Ovary (tissue), 9 donors: Measurements from ENCODE around the gene CMIP. TPM values are rescaled to one million over a fixed set of nuclear protein-coding genes. Genes with fewer than 3 reads are reported as not detected.
"Not testable (repeated sequence)": the region's sequence is repeated elsewhere in the genome, so short reads cannot be mapped to it uniquely, and the experiment has no call there.

Experiments
- DNase-seq, 5 donors: peaks; one replicate each; pipeline ENCODE4 v3.0.0-alpha.2; 2019 to 2020
- H3K27ac ChIP-seq, 2 donors: fragments of 200-600 bp; one replicate each; pipeline versions ENCODE4 v1.5.1 to v1.8.0; 2019 to 2022
- H3K27me3 ChIP-seq: fragments of 200-600 bp; one replicate; pipeline ENCODE4 v1.8.0; 2022
- H3K36me3 ChIP-seq: fragments of 200-600 bp; sonication (generic); one replicate; pipeline ENCODE4 v1.5.1; 2019
- H3K4me1 ChIP-seq: one replicate; pipeline ENCODE4 v1.8.1; 2013; ENCODE audit warnings: mild to moderate bottlenecking, moderate library complexity; ENCODE audit not compliant: insufficient read depth
- H3K4me3 ChIP-seq: fragments of 200-600 bp; sonication (generic); one replicate; pipeline ENCODE4 v1.5.1; 2017
- H3K9me3 ChIP-seq, 2 donors: fragments of 200-600 bp in 1 of 2; sonication (generic) in 1 of 2; one replicate each; pipeline versions ENCODE4 v1.5.1 to v1.8.1; 2013 to 2019; ENCODE audit warnings: mild to moderate bottlenecking in 1 of 2, moderate library complexity in 1 of 2
- EP300 ChIP-seq: sonication (generic); formaldehyde crosslinking; IDR thresholded peaks from one replicate; pipeline ENCODE4 v1.6.1; 2017; ENCODE audit warnings: antibody characterized with exemption
- POLR2A ChIP-seq: fragments of 450-650 bp; IDR thresholded peaks from one replicate; pipeline ENCODE4 v1.6.1; 2017; ENCODE audit warnings: antibody characterized with exemption, mild to moderate bottlenecking, moderate library complexity
- WGBS, 3 donors: extraction: QIAGEN DNeasy Blood & Tissue Kit in 1 of 3; methylation state at CpG; one replicate each; pipeline versions ENCODE4 v1.1.5 to v1.1.7; 2013 to 2017; 5-methylcytosine and 5-hydroxymethylcytosine counted together
- intact Hi-C, 4 donors: fragments of 100-400 bp; cut with DNase I; formaldehyde crosslinking; loops; one replicate each; pipeline versions ENCODE4 v1.11.0 to v1.15.1; 2022 to 2023
- polyA plus RNA-seq, 2 donors: library from polyadenylated mRNA; stranded (reverse); fragments of 200-250 nt in 1 of 2; fragments of 350-450 nt in 1 of 2; fragmentation: Illumina TruSeq in 1 of 2; extraction: RNeasy Lipid Tissue Mini Kit (QIAGEN cat#74804) in 1 of 2; gene quantifications; one replicate each; pipeline ENCODE4 v1.2.3, GENCODE V29; 2013 to 2014
- total RNA-seq, 7 donors: library from RNA; depleted of rRNA in 2 of 7; stranded (reverse); fragments of >200 nt in 2 of 7; fragmentation: NEBNext Ultra II Directional in 3 of 7; extraction: Animal tissue kit (Norgen Biotek cat#: 25700) in 3 of 7; gene quantifications; one replicate each; pipeline versions ENCODE4 v1.1.0 to v1.2.4, GENCODE V29; 2016 to 2023
- TF ChIP-seq, protein P1 (sequence below), 3 donors: fragments of 450-650 bp in 2 of 3; fragments of 200-600 bp in 1 of 3; IDR thresholded peaks; one replicate each; pipeline versions ENCODE4 v1.5.1 to v1.8.0; 2016 to 2022; ENCODE audit warnings: antibody characterized with exemption in 3 of 3, mild to moderate bottlenecking in 1 of 3
- donor health status: DM: no; HTN: no; CAD: no; lungs with moderate emphysema.
- donor health status: DM: no; HTN: no; CAD: no.
- donor health status: Bipolar disorder and iron deficiency.
- donor health status: DM: yes; HTN: yes; CAD: no.
- donor health status: DM: no; HTN: no; CAD: no.
- donor health status: DM: yes; HTN: yes; CAD: no.

Gene CMIP
- total and polyA plus RNA-seq, 9 donors, result 19.4 to 68.2 (median 38.7) TPM

GRCh38 chr16:81419806-81420205 is 24.8 kb upstream of the CMIP start:
- Histone ChIP-seq H3K36me3 (no peaks in the 10 kb centered on the region), H3K9me3 (no peaks in the 10 kb centered on the region), H3K4me1 (no peaks in the 10 kb centered on the region), H3K27ac (no peak overlapping the region), H3K4me3 (no peak overlapping the region), H3K27me3 (no peaks in the 10 kb centered on the region)
- TF ChIP-seq POLR2A (no peak), EP300 (no peak)
- TF ChIP-seq, protein P1, sequence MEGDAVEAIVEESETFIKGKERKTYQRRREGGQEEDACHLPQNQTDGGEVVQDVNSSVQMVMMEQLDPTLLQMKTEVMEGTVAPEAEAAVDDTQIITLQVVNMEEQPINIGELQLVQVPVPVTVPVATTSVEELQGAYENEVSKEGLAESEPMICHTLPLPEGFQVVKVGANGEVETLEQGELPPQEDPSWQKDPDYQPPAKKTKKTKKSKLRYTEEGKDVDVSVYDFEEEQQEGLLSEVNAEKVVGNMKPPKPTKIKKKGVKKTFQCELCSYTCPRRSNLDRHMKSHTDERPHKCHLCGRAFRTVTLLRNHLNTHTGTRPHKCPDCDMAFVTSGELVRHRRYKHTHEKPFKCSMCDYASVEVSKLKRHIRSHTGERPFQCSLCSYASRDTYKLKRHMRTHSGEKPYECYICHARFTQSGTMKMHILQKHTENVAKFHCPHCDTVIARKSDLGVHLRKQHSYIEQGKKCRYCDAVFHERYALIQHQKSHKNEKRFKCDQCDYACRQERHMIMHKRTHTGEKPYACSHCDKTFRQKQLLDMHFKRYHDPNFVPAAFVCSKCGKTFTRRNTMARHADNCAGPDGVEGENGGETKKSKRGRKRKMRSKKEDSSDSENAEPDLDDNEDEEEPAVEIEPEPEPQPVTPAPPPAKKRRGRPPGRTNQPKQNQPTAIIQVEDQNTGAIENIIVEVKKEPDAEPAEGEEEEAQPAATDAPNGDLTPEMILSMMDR (IDR thresholded peaks at IDR 0.05), result no peak
- WGBS, 3 donors, result 93 to 98% (median 96%) methylated on average over 9 of the region's 9 CpGs
- no peak for DNase-seq
- intact Hi-C loops, result no loop called here

- no peak for TF ChIP-seq EP300
- TF ChIP-seq POLR2A, result no peak
- TF ChIP-seq, protein P1 (IDR thresholded peaks at IDR 0.05), result no peak
- Histone ChIP-seq H3K9me3 (no peaks in the 10 kb centered on the region), H3K4me3 (no peak overlapping the region), H3K36me3 (no peaks in the 10 kb centered on the region), H3K27me3 (no peaks in the 10 kb centered on the region), H3K4me1 (no peaks in the 10 kb centered on the region), H3K27ac (no peak overlapping the region)
- intact Hi-C loops, result no loop called here
- WGBS, 3 donors, result 92 to 98% (median 92%) methylated on average over 2 of the region's 2 CpGs
- DNase-seq, result no peak
These were observed 23.5 kb upstream of the CMIP start for GRCh38 chr16:81421126-81421525.

DNA sequence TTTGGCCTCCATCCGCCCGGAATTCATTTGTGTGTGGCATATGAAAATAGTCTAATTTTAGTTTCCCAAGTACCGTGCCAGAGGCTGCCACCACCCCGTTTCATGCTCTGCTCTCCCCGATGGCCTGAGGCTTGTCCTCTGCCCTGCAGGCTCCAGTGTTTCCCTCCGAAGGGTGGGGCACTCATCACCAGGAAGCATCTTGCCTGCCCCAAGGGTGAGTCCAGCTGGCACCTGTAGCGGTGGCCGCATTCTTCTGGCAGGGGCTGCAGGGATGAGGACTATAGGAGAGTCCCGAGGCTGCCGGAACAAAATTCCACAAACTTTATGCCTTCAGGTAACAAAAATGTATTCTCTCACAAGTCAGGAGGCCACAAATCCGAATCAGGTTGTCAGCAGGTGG is 23.1 kb upstream of the CMIP start:
- H3K4me3 ChIP-seq, result no peak overlapping the region
- no peak for DNase-seq
- H3K36me3 ChIP-seq, result no peaks in the 10 kb centered on the region
- intact Hi-C loops, result no loop called here
- H3K27me3 ChIP-seq, result no peaks in the 10 kb centered on the region
- no peaks in the 10 kb centered on the region for H3K9me3 ChIP-seq
- 80 to 88% (median 83%) methylated on average over 11 of the region's 11 CpGs for WGBS, 3 donors
- TF ChIP-seq, protein P1 (IDR thresholded peaks at IDR 0.05), result no peak
- TF ChIP-seq EP300 (no peak), POLR2A (no peak)
- H3K27ac ChIP-seq, result no peak overlapping the region
- no peaks in the 10 kb centered on the region for H3K4me1 ChIP-seq

- 95 to 97% (median 95%) methylated on average over 7 of the region's 7 CpGs for WGBS, 3 donors
- H3K4me1 ChIP-seq, H3K27me3 ChIP-seq, DNase-seq, H3K4me3 ChIP-seq, H3K27ac ChIP-seq, intact Hi-C loops, H3K36me3 ChIP-seq, H3K9me3 ChIP-seq: not testable (repeated sequence)
These were observed 22.5 kb upstream of the CMIP start for GRCh38 chr16:81422153-81422552.

- no peaks in the 10 kb centered on the region for H3K36me3 ChIP-seq
- H3K27me3 ChIP-seq, result no peaks in the 10 kb centered on the region
- no peaks in the 10 kb centered on the region for H3K4me1 ChIP-seq
- intact Hi-C loops, result no loop called here
- 23 to 41% (median 23%) methylated on average over 1 of the region's 1 CpG for WGBS, 3 donors
- H3K27ac ChIP-seq, result no peak overlapping the region
- TF ChIP-seq, protein P1 (IDR thresholded peaks at IDR 0.05), result no peak
- TF ChIP-seq POLR2A, result no peak
- no peak for TF ChIP-seq EP300
- no peak overlapping the region for H3K4me3 ChIP-seq
- no peak for DNase-seq
- no peaks in the 10 kb centered on the region for H3K9me3 ChIP-seq
These were observed 19.8 kb upstream of the CMIP start for GRCh38 chr16:81424771-81425170.
